CD4-positive, CD25-positive, alpha-beta regulatory T cell (primary cell): ENCODE measurements around the gene CREM. TPM values are rescaled to one million over a fixed set of nuclear protein-coding genes. Genes with fewer than 3 reads are reported as not detected.
A peak's percentile ranks its signal among the peaks of the same experiment; 100 is the strongest.

ENCODE experiments used
- ATAC-seq, 2 donors: fragments of 150-1000 bp; cut with Tn5 transposase; one replicate each; pipeline ENCODE4 v1.10.0; 2021; ENCODE audit warnings: low read depth in 2 of 2, moderate number of reproducible peaks in 2 of 2, moderate library complexity in 1 of 2
- DNase-seq, 3 donors: peaks; one replicate each; pipeline versions ENCODE4 v3.0.0 to v3.0.0-alpha.2; 2012 to 2022; ENCODE audit warnings: mixed read lengths in 1 of 3
- H3K27ac ChIP-seq: one replicate; pipeline ENCODE4 v1.7.0; 2013; ENCODE audit warnings: mild to moderate bottlenecking, low read length; ENCODE audit not compliant: insufficient read depth, poor library complexity, severe bottlenecking
- H3K27me3 ChIP-seq: one replicate; pipeline ENCODE4 v1.7.0; 2013; ENCODE audit warnings: low read length; ENCODE audit not compliant: control insufficient read depth, insufficient read depth
- H3K36me3 ChIP-seq: one replicate; pipeline ENCODE4 v1.7.0; 2013; ENCODE audit warnings: mild to moderate bottlenecking, low read length, moderate library complexity; ENCODE audit not compliant: control insufficient read depth, insufficient read depth
- H3K4me1 ChIP-seq: 2 replicates; pipeline ENCODE4 v1.7.0; 2013; ENCODE audit warnings: mild to moderate bottlenecking, low read length; ENCODE audit not compliant: insufficient read depth, control insufficient read depth, poor library complexity, severe bottlenecking
- H3K4me3 ChIP-seq: one replicate; pipeline ENCODE4 v1.7.0; 2013; ENCODE audit warnings: low read depth, mild to moderate bottlenecking, low read length, moderate library complexity
- H3K9me3 ChIP-seq, 2 experiments: 1 replicate in 1 of 2; 2 replicates in 1 of 2; pipeline ENCODE4 v1.7.0; 2013; ENCODE audit warnings: low read length in 2 of 2, mild to moderate bottlenecking in 1 of 2, moderate library complexity in 1 of 2; ENCODE audit not compliant: control insufficient read depth in 2 of 2
- H3K27ac Mint-ChIP-seq, 3 donors: one replicate each; pipeline ENCODE4 v1.8.0; 2020 to 2022; ENCODE audit warnings: mild to moderate bottlenecking in 3 of 3, mixed read lengths in 3 of 3, moderate library complexity in 2 of 3
- H3K27me3 Mint-ChIP-seq: one replicate; pipeline ENCODE4 v1.8.0; 2022; ENCODE audit warnings: mild to moderate bottlenecking, mixed read lengths
- H3K36me3 Mint-ChIP-seq: one replicate; pipeline ENCODE4 v1.8.0; 2020; ENCODE audit warnings: mixed read lengths
- H3K4me1 Mint-ChIP-seq, 4 donors: one replicate each; pipeline ENCODE4 v1.8.0; 2020 to 2022; ENCODE audit warnings: mixed read lengths in 4 of 4, mild to moderate bottlenecking in 1 of 4
- H3K4me3 Mint-ChIP-seq, 4 donors: one replicate each; pipeline ENCODE4 v1.8.0; 2020 to 2022; ENCODE audit warnings: mild to moderate bottlenecking in 4 of 4, mixed read lengths in 4 of 4, moderate library complexity in 3 of 4
- H3K9me3 Mint-ChIP-seq, 7 donors: one replicate each; pipeline ENCODE4 v1.8.0; 2020 to 2022; ENCODE audit warnings: mixed read lengths in 7 of 7, mild to moderate bottlenecking in 3 of 7, moderate library complexity in 2 of 7
- polyA plus RNA-seq, 4 donors: library from polyadenylated mRNA; unstranded; fragments of 300-500 nt; fragmentation: Illumina TruSeq; gene quantifications; one replicate each; pipeline ENCODE4 v1.2.3, GENCODE V29; 2021
- total RNA-seq: library from RNA; stranded (reverse); gene quantifications from one replicate; pipeline ENCODE4 v1.2.3, GENCODE V29; 2022

CREM gene
- total and polyA plus RNA-seq, 5 donors from 2014 or later, result 24.6 to 121 (median 30.2) TPM

DNA sequence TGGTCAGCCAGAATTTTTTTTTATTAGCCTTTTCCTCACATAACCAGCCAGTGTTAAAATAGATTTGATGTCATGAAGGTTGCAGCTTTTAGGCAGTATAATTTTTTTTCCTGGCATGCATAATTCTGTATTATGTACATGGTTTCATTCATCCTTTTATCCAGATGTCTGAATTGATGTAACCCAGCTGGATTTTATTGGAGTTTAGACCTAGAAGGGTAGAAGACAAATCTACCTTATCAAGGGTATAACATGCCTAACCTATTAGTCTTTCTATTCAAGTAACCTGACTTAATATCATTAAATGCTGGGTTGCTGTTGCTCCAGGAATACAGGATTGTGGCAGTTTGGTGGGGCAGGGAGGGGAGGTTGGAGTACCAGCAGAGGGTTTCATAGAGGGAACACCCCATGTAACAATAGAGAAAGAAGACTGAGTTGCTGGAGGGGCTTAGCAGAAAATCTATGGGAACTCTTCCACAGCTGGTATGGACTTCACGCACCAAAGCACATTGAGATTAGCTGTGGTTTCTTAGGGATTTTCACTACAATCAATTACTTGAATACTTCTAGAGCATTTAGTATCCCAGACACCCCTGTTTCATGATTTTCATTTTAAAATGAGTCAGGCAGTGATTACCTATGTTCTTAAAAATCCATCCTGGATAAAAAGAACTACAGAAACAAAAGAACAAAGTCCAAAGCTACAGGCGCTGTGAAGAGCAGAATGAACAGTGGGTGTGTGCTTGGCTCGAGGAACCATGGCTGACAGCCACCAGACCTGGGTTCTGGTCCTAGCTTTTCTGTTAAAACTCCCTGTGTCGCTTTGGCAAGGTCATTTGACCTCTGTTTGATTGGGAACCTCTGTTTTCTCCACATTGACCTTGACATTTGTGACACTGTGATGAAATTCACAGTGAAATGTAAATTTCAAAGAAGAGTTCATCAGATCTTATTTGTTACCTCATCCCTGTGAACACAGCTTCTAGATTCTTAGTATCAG lies 93.5 kb downstream of the CREM start:
- Mint-ChIP-seq H3K36me3 (no peaks in the 10 kb centered on the region), H3K27me3 (peaks cover 8% of the 10 kb centered on the region), H3K27ac (no peak overlapping the region), H3K4me3 (no peak overlapping the region), H3K9me3 (peaks cover 0 to 2% (median 0%) of the 10 kb centered on the region in 7 donors), H3K4me1 (peaks cover 7 to 17% (median 13%) of the 10 kb centered on the region in 4 donors)
- H3K27ac ChIP-seq, result no peak overlapping the region
- no peak for ATAC-seq
- peaks cover 9% of the 10 kb centered on the region for H3K4me1 ChIP-seq
- H3K27me3 ChIP-seq, result no peaks in the 10 kb centered on the region
- H3K36me3 ChIP-seq, result no peaks in the 10 kb centered on the region
- no peaks in the 10 kb centered on the region for H3K9me3 ChIP-seq
- H3K4me3 ChIP-seq, result no peak overlapping the region
- no peak for DNase-seq

DNA sequence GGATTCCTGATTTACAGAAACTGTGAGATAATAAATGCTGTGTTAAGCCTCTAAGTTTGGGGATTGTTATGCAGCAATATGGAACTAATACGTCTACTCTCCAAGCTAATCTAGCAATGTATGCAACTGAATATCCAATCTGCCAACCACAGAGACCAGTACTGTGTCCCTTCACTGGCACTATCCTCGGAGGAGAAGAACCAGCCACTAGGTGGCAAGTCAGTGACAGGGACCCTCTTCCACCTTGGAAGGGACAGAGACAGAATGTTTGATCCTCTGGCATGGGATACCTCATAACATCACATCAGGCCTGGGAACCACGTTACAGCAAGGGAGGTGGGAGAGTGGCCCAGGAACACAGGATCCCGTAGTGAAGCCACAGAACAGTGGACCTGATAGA lies 96.4 kb downstream of the CREM start:
- H3K9me3 ChIP-seq, result no peaks in the 10 kb centered on the region
- DNase-seq (no peak), ATAC-seq (no peak)
- peaks cover 10% of the 10 kb centered on the region for H3K4me1 ChIP-seq
- peaks cover 8% of the 10 kb centered on the region for H3K27me3 Mint-ChIP-seq
- peaks cover 0 to 5% (median 0%) of the 10 kb centered on the region in 7 donors for H3K9me3 Mint-ChIP-seq
- no peaks in the 10 kb centered on the region for H3K36me3 ChIP-seq
- H3K4me3 Mint-ChIP-seq, result no peak overlapping the region
- no peak overlapping the region for H3K4me3 ChIP-seq
- H3K27ac ChIP-seq, result no peak overlapping the region
- no peak overlapping the region for H3K27ac Mint-ChIP-seq
- peaks cover 7 to 20% (median 16%) of the 10 kb centered on the region in 4 donors for H3K4me1 Mint-ChIP-seq
- no peaks in the 10 kb centered on the region for H3K36me3 Mint-ChIP-seq
- no peaks in the 10 kb centered on the region for H3K27me3 ChIP-seq

DNA sequence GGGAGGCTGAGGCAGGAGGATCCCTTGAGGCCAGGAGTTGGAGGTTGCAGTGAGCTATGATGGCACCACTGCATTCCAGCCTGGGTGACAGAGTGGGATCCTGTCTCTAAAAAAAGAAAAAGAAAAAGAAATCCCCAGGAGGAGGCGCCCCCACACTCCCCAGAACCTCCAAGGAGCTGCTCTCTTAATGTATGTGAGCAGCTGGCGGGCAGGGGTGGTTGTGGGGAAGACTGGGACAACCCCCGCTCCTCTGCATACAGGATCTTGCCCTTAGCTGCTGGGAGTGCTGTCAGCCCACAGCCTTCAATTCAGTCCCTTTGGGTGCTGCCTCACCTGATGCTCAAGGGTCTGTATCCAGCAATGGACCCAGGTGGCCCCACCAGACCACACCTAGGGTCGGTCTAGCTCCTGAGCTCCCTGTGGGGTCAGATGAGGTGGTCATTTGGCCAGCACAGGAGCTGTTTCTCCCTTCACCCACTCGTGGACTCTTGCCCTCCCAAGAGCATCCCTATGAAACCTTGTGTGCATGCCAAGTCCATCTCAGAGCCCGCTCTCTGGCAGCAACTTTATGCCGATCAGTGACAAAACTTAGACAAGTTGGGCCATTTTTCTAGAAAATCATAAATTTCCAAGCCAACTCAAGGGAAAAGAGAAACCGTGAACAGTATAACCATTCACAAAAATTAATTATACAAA lies 97.5 kb downstream of the CREM start:
- Histone ChIP-seq H3K4me3 (no peak overlapping the region), H3K27ac (no peak overlapping the region), H3K9me3 (no peaks in the 10 kb centered on the region), H3K36me3 (no peaks in the 10 kb centered on the region), H3K27me3 (no peaks in the 10 kb centered on the region), H3K4me1 (peaks cover 4% of the 10 kb centered on the region)
- Mint-ChIP-seq H3K27me3 (no peaks in the 10 kb centered on the region), H3K36me3 (no peaks in the 10 kb centered on the region), H3K9me3 (peaks cover 0 to 5% (median 0%) of the 10 kb centered on the region in 7 donors), H3K4me1 (peaks cover 0 to 12% (median 7%) of the 10 kb centered on the region in 4 donors), H3K27ac (peak overlapping the region in 1 of 3 donors; percentile 63), H3K4me3 (no peak overlapping the region)
- DNase-seq (no peak), ATAC-seq (no peak)

DNA sequence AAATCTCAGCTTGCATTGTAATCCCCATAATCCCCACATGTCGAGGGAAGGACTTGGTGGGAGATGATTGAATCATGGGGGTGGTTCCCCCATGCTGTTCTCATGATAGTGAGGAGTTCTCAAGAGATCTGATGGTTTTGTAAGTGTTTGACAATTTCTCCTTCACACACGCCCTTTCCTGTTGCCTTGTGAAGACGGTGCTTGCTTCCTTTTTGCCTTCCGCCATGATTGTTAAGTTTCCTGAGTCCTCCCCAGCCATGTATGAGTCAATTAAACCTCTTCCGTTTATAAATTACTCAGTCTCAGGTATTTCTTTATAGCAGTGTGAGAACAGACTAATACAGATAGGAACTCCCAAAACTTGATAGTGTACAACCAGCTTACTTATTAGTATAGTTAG lies 98.6 kb downstream of the CREM start:
- peaks cover 4% of the 10 kb centered on the region for H3K4me1 ChIP-seq
- DNase-seq, result peak in 2 of 3 donors; percentile 26 to 85
- no peaks in the 10 kb centered on the region for H3K36me3 Mint-ChIP-seq
- peak overlapping the region; percentile 32 for H3K4me3 ChIP-seq
- H3K27me3 ChIP-seq, result no peaks in the 10 kb centered on the region
- peak; percentile 67 to 78 for ATAC-seq
- H3K4me1 Mint-ChIP-seq, result peaks cover 0 to 9% (median 6%) of the 10 kb centered on the region in 4 donors
- no peaks in the 10 kb centered on the region for H3K27me3 Mint-ChIP-seq
- no peaks in the 10 kb centered on the region for H3K9me3 ChIP-seq
- H3K27ac ChIP-seq, result no peak overlapping the region
- no peaks in the 10 kb centered on the region for H3K36me3 ChIP-seq
- peaks cover 0 to 5% (median 0%) of the 10 kb centered on the region in 7 donors for H3K9me3 Mint-ChIP-seq
- peak overlapping the region in 2 of 3 donors; percentile 3 to 44 for H3K27ac Mint-ChIP-seq
- H3K4me3 Mint-ChIP-seq, result peak overlapping the region in 3 of 4 donors; percentile 0 to 52 (median 36)

DNA sequence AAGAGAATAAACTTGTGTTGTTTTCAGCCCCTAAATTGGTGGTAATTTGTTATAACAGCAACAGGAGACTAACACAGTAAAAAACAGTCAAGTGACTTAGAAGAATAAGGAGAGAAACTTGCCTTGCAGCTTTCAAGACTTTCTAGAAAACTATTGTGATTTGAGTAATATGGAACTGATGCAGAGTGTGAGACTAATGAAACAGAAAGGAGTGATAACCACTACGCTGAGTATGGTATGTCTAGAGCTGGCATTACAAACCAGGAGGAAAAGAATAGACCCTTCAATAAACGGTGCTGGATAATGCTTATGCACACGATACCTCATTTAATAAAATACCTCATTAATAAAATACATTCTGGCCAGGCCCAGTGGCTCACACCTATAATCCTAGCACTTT lies 99.9 kb downstream of the CREM start:
- Histone ChIP-seq H3K27ac (no peak overlapping the region), H3K36me3 (no peaks in the 10 kb centered on the region), H3K27me3 (no peaks in the 10 kb centered on the region), H3K9me3 (no peaks in the 10 kb centered on the region), H3K4me3 (no peak overlapping the region), H3K4me1 (peaks cover 4% of the 10 kb centered on the region)
- no peaks in the 10 kb centered on the region for H3K27me3 Mint-ChIP-seq
- no peak for DNase-seq
- H3K9me3 Mint-ChIP-seq, result peaks cover 0 to 5% (median 0%) of the 10 kb centered on the region in 7 donors
- ATAC-seq, result no peak
- no peak overlapping the region for H3K4me3 Mint-ChIP-seq
- H3K36me3 Mint-ChIP-seq, result no peaks in the 10 kb centered on the region
- H3K4me1 Mint-ChIP-seq, result peaks cover 0 to 9% (median 6%) of the 10 kb centered on the region in 4 donors
- peak overlapping the region in 1 of 3 donors; percentile 53 for H3K27ac Mint-ChIP-seq

DNA sequence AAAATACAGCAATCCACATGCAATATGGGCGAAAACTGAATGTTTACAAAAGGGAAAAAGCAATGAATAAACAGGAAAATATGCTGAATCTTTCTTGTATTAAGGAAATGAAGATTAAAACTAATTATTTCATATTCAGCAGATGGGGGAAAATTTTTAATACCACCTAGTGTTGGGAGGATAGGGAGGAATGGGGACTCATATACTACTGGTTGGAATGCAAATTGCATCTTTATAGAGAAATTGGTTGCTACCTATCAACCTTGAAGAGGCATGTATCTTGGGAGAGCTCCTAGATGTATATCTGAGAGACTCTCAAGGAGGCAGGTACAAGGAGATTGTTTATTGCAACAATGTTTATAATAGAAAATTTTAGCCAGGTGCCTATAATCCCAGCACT lies 101.4 kb downstream of the CREM start:
- no peaks in the 10 kb centered on the region for H3K36me3 Mint-ChIP-seq
- H3K27ac Mint-ChIP-seq, result no peak overlapping the region
- H3K4me1 ChIP-seq, result peaks cover 4% of the 10 kb centered on the region

DNA sequence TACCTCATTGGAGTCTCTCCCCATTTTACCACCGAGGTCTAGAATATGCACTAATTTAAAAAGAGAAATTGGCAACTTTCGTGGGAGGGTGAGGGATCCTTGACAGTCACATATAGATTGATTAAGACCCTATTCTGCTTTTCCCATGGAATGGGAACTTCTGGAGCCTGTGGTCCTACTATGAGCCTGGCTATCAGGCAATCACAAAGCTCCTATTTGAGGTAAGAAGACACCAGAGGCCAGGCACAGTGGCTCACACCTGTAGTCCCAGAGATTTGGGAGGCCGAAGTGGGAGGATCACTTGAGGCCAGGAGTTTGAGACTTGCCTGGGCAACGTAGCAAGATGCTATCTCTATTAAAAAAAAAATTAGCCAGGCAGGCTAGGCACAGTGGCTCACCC lies 105.0 kb downstream of the CREM start:
- no peak overlapping the region for H3K4me3 Mint-ChIP-seq
- H3K27me3 Mint-ChIP-seq, result no peaks in the 10 kb centered on the region
- H3K27ac Mint-ChIP-seq, result no peak overlapping the region
- no peaks in the 10 kb centered on the region for H3K36me3 ChIP-seq
- H3K4me3 ChIP-seq, result no peak overlapping the region
- no peaks in the 10 kb centered on the region for H3K9me3 Mint-ChIP-seq
- H3K4me1 Mint-ChIP-seq, result no peaks in the 10 kb centered on the region
- no peaks in the 10 kb centered on the region for H3K27me3 ChIP-seq
- H3K9me3 ChIP-seq, result no peaks in the 10 kb centered on the region
- DNase-seq (no peak), ATAC-seq (no peak)
- H3K27ac ChIP-seq, result no peak overlapping the region
- H3K36me3 Mint-ChIP-seq, result no peaks in the 10 kb centered on the region
- H3K4me1 ChIP-seq, result no peaks in the 10 kb centered on the region

More for the DNA sequence above, 101.4 kb downstream of the CREM start:
- H3K4me3 ChIP-seq, result no peak overlapping the region
- DNase-seq, result no peak
- H3K36me3 ChIP-seq, result no peaks in the 10 kb centered on the region
- H3K27ac ChIP-seq, result no peak overlapping the region
- Mint-ChIP-seq H3K4me3 (no peak overlapping the region), H3K4me1 (peaks cover 0 to 9% (median 6%) of the 10 kb centered on the region in 4 donors), H3K27me3 (no peaks in the 10 kb centered on the region), H3K9me3 (peaks cover 0 to 5% (median 0%) of the 10 kb centered on the region in 7 donors)
- H3K27me3 ChIP-seq, result no peaks in the 10 kb centered on the region
- H3K9me3 ChIP-seq, result no peaks in the 10 kb centered on the region
- no peak for ATAC-seq
